Measurements from ENCODE around the gene POLDIP2. TPM values are rescaled to one million over a fixed set of nuclear protein-coding genes. Genes with fewer than 3 reads are reported as not detected.

Gene POLDIP2
- total and polyA plus RNA-seq, 2 of the 13 experiments (the other 11 are each of a cell fraction or from before 2014, with no cell fraction given) = 85.9 to 114 TPM

GRCh38 chr17:28335201-28335958 lies 21.9 kb downstream of the POLDIP2 start, which contains the start of the genes IFT20 and TNFAIP1 (continued):
- TF ChIP-seq ZBTB39 (CRISPR knock-in tag; IDR thresholded peaks at IDR 0.05) (no peak), RNF219 (CRISPR knock-in tag; IDR thresholded peaks at IDR 0.05) (peak; percentile 94; the same call in 1 of the 2 replicates), HNRNPLL (IDR thresholded peaks at IDR 0.05; ENCODE audit: low read depth, low read length, poor library complexity, severe bottlenecking) (peak; percentile 76), FOXP4 (CRISPR knock-in tag; IDR thresholded peaks at IDR 0.05) (peak; percentile 78), ZFP90 (CRISPR knock-in tag; IDR thresholded peaks at IDR 0.05; ENCODE audit: borderline replicate concordance) (peak; percentile 79; the same call in 1 of the 2 replicates), GATA4 (IDR thresholded peaks at IDR 0.05; ENCODE audit: borderline replicate concordance, low read depth) (no peak), DBP (CRISPR knock-in tag; IDR thresholded peaks at IDR 0.05; ENCODE audit: not compliant biosample characterization) (no peak), ZNF766 (CRISPR knock-in tag; IDR thresholded peaks at IDR 0.05; ENCODE audit: borderline replicate concordance) (peak; percentile 67; the same call in 1 of the 2 replicates), DMTF1 (CRISPR knock-in tag; IDR thresholded peaks at IDR 0.05) (no peak), SMAD1 (CRISPR knock-in tag; IDR thresholded peaks at IDR 0.05; ENCODE audit: borderline replicate concordance, low read depth) (no peak), PAX8 (CRISPR knock-in tag; IDR thresholded peaks at IDR 0.05; ENCODE audit: borderline replicate concordance) (0 out of 2 replicates have a peak, but pooled peaks have one; percentile 30), ZNF576 (CRISPR knock-in tag; IDR thresholded peaks at IDR 0.05) (no peak), ZNF83 (CRISPR knock-in tag; IDR thresholded peaks at IDR 0.05; ENCODE audit: borderline replicate concordance) (peak; percentile 93; the same call in 1 of the 2 replicates), ZNF563 (CRISPR knock-in tag; IDR thresholded peaks at IDR 0.05) (no peak), ZNF530 (CRISPR knock-in tag; IDR thresholded peaks at IDR 0.05; ENCODE audit: low read depth) (no peak), HOXD1 (CRISPR knock-in tag; IDR thresholded peaks at IDR 0.05) (peak; percentile 54; the same call in 1 of the 2 replicates), EEA1 (CRISPR knock-in tag; IDR thresholded peaks at IDR 0.05; ENCODE audit: borderline replicate concordance) (no peak), ZNF777 (CRISPR knock-in tag; IDR thresholded peaks at IDR 0.05) (no peak; the same call in 1 of the 2 replicates)
